ENCODE measurements around the gene RASEF.

DNA sequence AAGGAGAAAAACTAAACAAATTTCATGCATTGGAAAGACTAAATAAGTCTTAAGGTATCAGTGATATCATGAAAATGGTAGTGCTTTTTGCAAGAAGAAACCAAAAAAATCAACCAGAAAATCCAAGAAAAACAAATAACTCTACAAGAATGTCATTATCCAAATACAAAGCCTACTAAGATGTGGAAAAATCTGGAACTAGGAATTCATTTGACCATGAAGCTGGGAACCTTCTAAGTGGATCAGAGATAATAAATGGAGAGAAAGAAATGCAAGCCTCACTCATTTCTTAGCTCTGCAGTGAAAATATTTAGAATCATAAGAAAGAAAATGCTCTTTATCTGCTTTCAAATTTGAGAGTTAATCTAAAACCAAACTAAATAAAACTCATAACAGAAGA, 51.3 kb downstream of the RASEF start:
- TF ChIP-seq, protein P1, sequence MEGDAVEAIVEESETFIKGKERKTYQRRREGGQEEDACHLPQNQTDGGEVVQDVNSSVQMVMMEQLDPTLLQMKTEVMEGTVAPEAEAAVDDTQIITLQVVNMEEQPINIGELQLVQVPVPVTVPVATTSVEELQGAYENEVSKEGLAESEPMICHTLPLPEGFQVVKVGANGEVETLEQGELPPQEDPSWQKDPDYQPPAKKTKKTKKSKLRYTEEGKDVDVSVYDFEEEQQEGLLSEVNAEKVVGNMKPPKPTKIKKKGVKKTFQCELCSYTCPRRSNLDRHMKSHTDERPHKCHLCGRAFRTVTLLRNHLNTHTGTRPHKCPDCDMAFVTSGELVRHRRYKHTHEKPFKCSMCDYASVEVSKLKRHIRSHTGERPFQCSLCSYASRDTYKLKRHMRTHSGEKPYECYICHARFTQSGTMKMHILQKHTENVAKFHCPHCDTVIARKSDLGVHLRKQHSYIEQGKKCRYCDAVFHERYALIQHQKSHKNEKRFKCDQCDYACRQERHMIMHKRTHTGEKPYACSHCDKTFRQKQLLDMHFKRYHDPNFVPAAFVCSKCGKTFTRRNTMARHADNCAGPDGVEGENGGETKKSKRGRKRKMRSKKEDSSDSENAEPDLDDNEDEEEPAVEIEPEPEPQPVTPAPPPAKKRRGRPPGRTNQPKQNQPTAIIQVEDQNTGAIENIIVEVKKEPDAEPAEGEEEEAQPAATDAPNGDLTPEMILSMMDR (IDR thresholded peaks at IDR 0.05; ENCODE audit: extremely low read depth in 1 of 2, insufficient read depth in 1 of 2, low read depth in 1 of 2, low read length in 2 of 2): no peak
- no peak for TF ChIP-seq POLR2A (IDR thresholded peaks at IDR 0.05; ENCODE audit: low read depth, low read length)
- TF ChIP-seq, protein P2, sequence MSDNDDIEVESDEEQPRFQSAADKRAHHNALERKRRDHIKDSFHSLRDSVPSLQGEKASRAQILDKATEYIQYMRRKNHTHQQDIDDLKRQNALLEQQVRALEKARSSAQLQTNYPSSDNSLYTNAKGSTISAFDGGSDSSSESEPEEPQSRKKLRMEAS (IDR thresholded peaks at IDR 0.05; ENCODE audit: insufficient read depth, insufficient read length): no peak
- no peak for TF ChIP-seq MYC (IDR thresholded peaks at IDR 0.05; ENCODE audit: low read depth, low read length)
- TF ChIP-seq JUN (IDR thresholded peaks at IDR 0.05; ENCODE audit: borderline replicate concordance, insufficient read depth, insufficient read length, low read depth): no peak
- no peak for TF ChIP-seq POLR2AphosphoS5 (IDR thresholded peaks at IDR 0.05; ENCODE audit: insufficient read depth, low read depth, low read length)
